Measurements from ENCODE around the gene RALB.
A peak's percentile ranks its signal among the peaks of the same experiment; 100 is the strongest.

The RALB gene

GRCh38 chr2:120285056-120285455 is 32.4 kb downstream of the RALB start:
- peaks cover 6 to 85% (median 12%) of the 10 kb centered on the region in 11 experiments; a peak in 19 of 22 replicates for H3K36me3 ChIP-seq

GRCh38 chr2:120287183-120288015 is 34.7 kb downstream of the RALB start:
- no peak overlapping the region for H3K9ac ChIP-seq
- H3K27ac ChIP-seq: no peak overlapping the region
- H4K20me1 ChIP-seq: peaks cover 0 to 94% (median 13%) of the 10 kb centered on the region in 11 experiments; a peak in 10 of 22 replicates
- peaks cover 13 to 29% (median 17%) of the 10 kb centered on the region in 10 experiments for H3K4me1 ChIP-seq
- H3K4me2 ChIP-seq: peak overlapping the region in 7 of 11 experiments; percentile 3 to 53 (median 33); a peak in 12 of 22 replicates
- H3K27me3 ChIP-seq: no peaks in the 10 kb centered on the region
- H3K4me3 ChIP-seq: no peak overlapping the region
- H3K36me3 ChIP-seq: peaks cover 5 to 90% (median 22%) of the 10 kb centered on the region in 11 experiments; a peak in 18 of 22 replicates
- no peaks in the 10 kb centered on the region for H3K9me3 ChIP-seq (replicated peaks in 1 of 11)
- no peak for TF ChIP-seq Cebpa-rat (IDR thresholded peaks at IDR 0.05)

More at GRCh38 chr2:120285056-120285455, 32.4 kb downstream of the RALB start:
- Histone ChIP-seq H3K4me3 (no peak overlapping the region), H3K27ac (no peak overlapping the region), H3K27me3 (no peaks in the 10 kb centered on the region), H3K4me2 (no peak overlapping the region), H3K9ac (no peak overlapping the region), H3K9me3 (replicated peaks in 1 of 11) (peaks cover 0 to 2% (median under 1%) of the 10 kb centered on the region in 11 experiments; a peak in 7 of 22 replicates), H3K4me1 (peaks cover 3 to 25% (median 9%) of the 10 kb centered on the region in 10 experiments; a peak in 16 of 20 replicates), H4K20me1 (peaks cover 0 to 86% (median 13%) of the 10 kb centered on the region in 11 experiments; a peak in 10 of 22 replicates)
- TF ChIP-seq Cebpa-rat (IDR thresholded peaks at IDR 0.05): no peak

- Histone ChIP-seq H3K27ac (no peak overlapping the region), H3K4me1 (peaks cover 14 to 32% (median 18%) of the 10 kb centered on the region in 10 experiments), H4K20me1 (peaks cover 0 to 93% (median 13%) of the 10 kb centered on the region in 11 experiments; a peak in 10 of 22 replicates), H3K9me3 (replicated peaks in 1 of 11) (no peaks in the 10 kb centered on the region), H3K4me2 (no peak overlapping the region; a peak in 1 of 22 replicates), H3K27me3 (no peaks in the 10 kb centered on the region), H3K9ac (no peak overlapping the region), H3K4me3 (no peak overlapping the region), H3K36me3 (peaks cover 5 to 91% (median 22%) of the 10 kb centered on the region in 11 experiments; a peak in 18 of 22 replicates)
- no peak for TF ChIP-seq Cebpa-rat (IDR thresholded peaks at IDR 0.05)
Observed at GRCh38 chr2:120288016-120288373, 35.3 kb downstream of the RALB start.

- Histone ChIP-seq H4K20me1 (peaks cover 0 to 80% (median 5%) of the 10 kb centered on the region in 11 experiments; a peak in 8 of 22 replicates), H3K27me3 (no peaks in the 10 kb centered on the region), H3K4me2 (peak overlapping the region in 1 of 11 experiments; percentile 30; a peak in 1 of 22 replicates), H3K36me3 (peaks cover 5 to 92% (median 25%) of the 10 kb centered on the region in 11 experiments; a peak in 18 of 22 replicates), H3K4me3 (no peak overlapping the region), H3K27ac (no peak overlapping the region), H3K9ac (no peak overlapping the region), H3K9me3 (replicated peaks in 1 of 11) (no peaks in the 10 kb centered on the region), H3K4me1 (peaks cover 22 to 36% (median 31%) of the 10 kb centered on the region in 10 experiments)
- TF ChIP-seq Cebpa-rat (IDR thresholded peaks at IDR 0.05): no peak
Observed at GRCh38 chr2:120289221-120289906, 36.7 kb downstream of the RALB start.

- Histone ChIP-seq H3K27me3 (no peaks in the 10 kb centered on the region), H3K27ac (no peak overlapping the region), H3K4me2 (no peak overlapping the region), H3K9me3 (replicated peaks in 1 of 11) (no peaks in the 10 kb centered on the region), H3K9ac (no peak overlapping the region), H3K36me3 (peaks cover 5 to 92% (median 38%) of the 10 kb centered on the region in 11 experiments; a peak in 19 of 22 replicates), H4K20me1 (peaks cover 0 to 66% (median 5%) of the 10 kb centered on the region in 11 experiments; a peak in 8 of 22 replicates), H3K4me3 (no peak overlapping the region), H3K4me1 (peaks cover 20 to 37% (median 32%) of the 10 kb centered on the region in 10 experiments)
- TF ChIP-seq Cebpa-rat (IDR thresholded peaks at IDR 0.05): no peak
Observed at GRCh38 chr2:120290737-120291136, 38.1 kb downstream of the RALB start.

GRCh38 chr2:120291401-120292311 is 39.0 kb downstream of the RALB start:
- peaks cover 11 to 37% (median 31%) of the 10 kb centered on the region in 10 experiments for H3K4me1 ChIP-seq
- H3K36me3 ChIP-seq: peaks cover 5 to 93% (median 45%) of the 10 kb centered on the region in 11 experiments; a peak in 19 of 22 replicates
- H3K4me3 ChIP-seq: no peak overlapping the region
- peaks cover 0 to 57% (median 5%) of the 10 kb centered on the region in 11 experiments; a peak in 8 of 22 replicates for H4K20me1 ChIP-seq
- H3K27ac ChIP-seq: no peak overlapping the region
- H3K27me3 ChIP-seq: no peaks in the 10 kb centered on the region
- peak overlapping the region in 8 of 11 experiments; percentile 5 to 33 (median 16); a peak in 8 of 22 replicates for H3K4me2 ChIP-seq
- no peak for TF ChIP-seq Cebpa-rat (IDR thresholded peaks at IDR 0.05)
- no peaks in the 10 kb centered on the region for H3K9me3 ChIP-seq (replicated peaks in 1 of 11)
- no peak overlapping the region for H3K9ac ChIP-seq

GRCh38 chr2:120293096-120294007 is 40.7 kb downstream of the RALB start:
- Histone ChIP-seq H3K9me3 (replicated peaks in 1 of 11) (no peaks in the 10 kb centered on the region), H3K4me1 (peaks cover 0 to 36% (median 24%) of the 10 kb centered on the region in 10 experiments; a peak in 17 of 20 replicates), H3K4me3 (no peak overlapping the region), H3K36me3 (peaks cover 5 to 100% (median 60%) of the 10 kb centered on the region in 11 experiments; a peak in 19 of 22 replicates), H4K20me1 (peaks cover 0 to 40% (median 0%) of the 10 kb centered on the region in 11 experiments; a peak in 7 of 22 replicates), H3K27ac (no peak overlapping the region), H3K4me2 (peak overlapping the region in 8 of 11 experiments; percentile 29 to 61 (median 52); a peak in 16 of 22 replicates), H3K27me3 (no peaks in the 10 kb centered on the region), H3K9ac (no peak overlapping the region)
- no peak for TF ChIP-seq Cebpa-rat (IDR thresholded peaks at IDR 0.05)

Data from BLaER1 treated with 17β-estradiol and CSF1 and Interleukin-3, amounts not matched to agents 10 nM and 100 nM (cell line).